ENCODE data around the gene NUTM1. TPM values are rescaled to one million over a fixed set of nuclear protein-coding genes. Genes with fewer than 3 reads are reported as not detected.

Gene NUTM1
- total RNA-seq, 4 donors from 2014 or later: not detected

GRCh38 chr15:34331809-34332208 is 11.3 kb upstream of the NUTM1 start:
- TF ChIP-seq, protein P1, sequence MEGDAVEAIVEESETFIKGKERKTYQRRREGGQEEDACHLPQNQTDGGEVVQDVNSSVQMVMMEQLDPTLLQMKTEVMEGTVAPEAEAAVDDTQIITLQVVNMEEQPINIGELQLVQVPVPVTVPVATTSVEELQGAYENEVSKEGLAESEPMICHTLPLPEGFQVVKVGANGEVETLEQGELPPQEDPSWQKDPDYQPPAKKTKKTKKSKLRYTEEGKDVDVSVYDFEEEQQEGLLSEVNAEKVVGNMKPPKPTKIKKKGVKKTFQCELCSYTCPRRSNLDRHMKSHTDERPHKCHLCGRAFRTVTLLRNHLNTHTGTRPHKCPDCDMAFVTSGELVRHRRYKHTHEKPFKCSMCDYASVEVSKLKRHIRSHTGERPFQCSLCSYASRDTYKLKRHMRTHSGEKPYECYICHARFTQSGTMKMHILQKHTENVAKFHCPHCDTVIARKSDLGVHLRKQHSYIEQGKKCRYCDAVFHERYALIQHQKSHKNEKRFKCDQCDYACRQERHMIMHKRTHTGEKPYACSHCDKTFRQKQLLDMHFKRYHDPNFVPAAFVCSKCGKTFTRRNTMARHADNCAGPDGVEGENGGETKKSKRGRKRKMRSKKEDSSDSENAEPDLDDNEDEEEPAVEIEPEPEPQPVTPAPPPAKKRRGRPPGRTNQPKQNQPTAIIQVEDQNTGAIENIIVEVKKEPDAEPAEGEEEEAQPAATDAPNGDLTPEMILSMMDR (IDR thresholded peaks at IDR 0.05; ENCODE audit: low read depth): no peak

DNA sequence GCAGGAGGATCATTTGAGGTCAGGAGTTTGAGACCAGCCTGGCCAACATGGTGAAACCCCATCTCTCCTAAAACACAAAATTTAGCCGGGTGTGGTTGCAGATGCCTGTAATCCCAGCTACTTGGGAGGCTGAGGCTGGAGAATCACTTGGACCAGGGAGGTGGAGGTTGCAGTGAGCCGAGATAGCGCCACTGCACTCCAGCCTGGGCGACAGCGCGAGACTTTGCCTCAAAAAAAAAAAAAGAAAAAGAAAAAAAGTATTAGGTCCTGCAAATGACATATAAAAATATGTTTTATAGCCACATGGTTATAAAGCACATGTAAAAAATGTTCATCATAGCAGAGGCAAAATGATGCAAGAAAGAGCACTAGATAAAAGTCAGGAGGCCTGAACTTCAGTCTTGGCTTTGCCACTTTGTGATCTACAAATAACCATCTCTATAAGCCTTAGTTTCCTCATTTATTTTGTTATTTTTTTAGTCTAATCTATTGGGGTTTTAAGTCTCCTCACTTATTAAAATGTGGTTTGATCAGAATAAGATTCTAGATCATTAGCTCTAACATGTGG is 10.5 kb upstream of the NUTM1 start:
- TF ChIP-seq, protein P1 (IDR thresholded peaks at IDR 0.05; ENCODE audit: low read depth): no peak

DNA sequence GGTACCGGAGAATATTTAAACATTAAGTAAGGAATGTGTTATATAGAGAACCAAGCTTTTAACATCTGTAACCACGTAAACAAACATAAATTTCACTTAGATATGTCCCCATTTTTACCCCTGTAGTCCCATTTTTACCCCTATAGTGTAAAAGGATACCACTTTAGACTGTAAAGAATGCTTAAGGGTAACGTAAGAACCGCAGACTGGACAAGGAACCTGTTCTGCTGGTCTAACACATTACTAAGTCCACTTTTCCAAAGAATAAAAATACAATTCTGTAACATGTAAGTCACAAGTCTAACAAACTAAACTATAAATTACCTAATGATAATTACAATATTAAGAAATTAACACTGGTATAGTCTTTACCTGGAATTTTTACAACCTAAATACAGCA is 8.4 kb upstream of the NUTM1 start:
- TF ChIP-seq, protein P1 (IDR thresholded peaks at IDR 0.05; ENCODE audit: low read depth): no peak

DNA sequence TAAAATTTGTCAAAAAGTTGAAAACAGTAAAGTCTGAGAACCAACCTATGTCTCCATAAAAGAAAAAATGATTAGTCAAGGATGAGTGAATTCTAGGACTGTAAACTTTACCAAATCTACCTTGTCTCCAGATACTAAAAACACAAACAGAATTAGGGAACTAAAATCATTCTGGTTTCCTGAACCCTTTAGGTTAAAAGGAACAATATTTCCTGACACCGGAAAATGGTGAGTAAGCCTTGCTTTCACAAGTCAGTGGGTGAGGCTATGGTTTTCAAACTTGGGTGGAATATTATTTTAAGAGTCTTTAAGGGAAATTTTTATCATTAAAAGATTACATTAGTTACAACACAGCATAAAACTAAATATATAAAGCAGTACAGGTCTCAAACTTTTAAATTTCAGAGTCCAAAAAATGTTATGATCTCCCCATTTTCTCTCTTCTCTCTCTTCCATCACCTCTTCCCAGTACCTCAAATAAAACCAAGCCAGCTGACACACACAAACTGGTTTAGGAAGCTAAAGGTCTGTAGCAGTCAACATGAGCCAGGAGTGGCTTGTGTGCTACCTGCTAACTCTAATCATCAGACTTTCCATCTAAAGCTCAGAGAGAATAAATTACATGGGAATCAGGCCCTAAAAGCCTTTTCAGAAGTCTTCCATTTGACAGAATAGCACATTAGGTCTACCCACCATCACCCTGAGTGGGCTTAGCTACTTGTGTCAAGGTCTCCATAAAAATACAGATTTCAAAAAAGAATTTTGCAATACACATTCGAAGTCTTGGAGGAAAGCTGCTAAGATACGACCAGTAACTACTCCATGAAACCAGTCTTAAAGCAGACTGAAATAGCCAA is 7.7 kb upstream of the NUTM1 start:
- TF ChIP-seq, protein P1 (IDR thresholded peaks at IDR 0.05; ENCODE audit: low read depth): no peak

- TF ChIP-seq, protein P1 (IDR thresholded peaks at IDR 0.05; ENCODE audit: low read depth): no peak
Observed at GRCh38 chr15:34336231-34336990, 6.7 kb upstream of the NUTM1 start.

- TF ChIP-seq, protein P1 (IDR thresholded peaks at IDR 0.05; ENCODE audit: low read depth): no peak
Observed at GRCh38 chr15:34336991-34337556, 6.0 kb upstream of the NUTM1 start.
